Keratinocyte (primary cell): ENCODE results near the gene IMPDH1.

Experiments used
- EZH2 ChIP-seq: IDR thresholded peaks from one replicate; pipeline ENCODE4 v1.6.1; 2012; ENCODE audit warnings: inconsistent platforms, mild to moderate bottlenecking, low read length, moderate library complexity
- TF ChIP-seq, protein P1 (sequence below), 3 experiments: IDR thresholded peaks in 1 of 3; conservative IDR thresholded peaks in 1 of 3; optimal IDR thresholded peaks in 1 of 3; 2 replicates in 2 of 3; 3 replicates in 1 of 3; pipeline versions ENCODE3 to v1.5.1; 2011; ENCODE audit warnings: low read length in 3 of 3, mild to moderate bottlenecking in 3 of 3, moderate library complexity in 2 of 3, control low read depth in 1 of 3, inconsistent platforms in 1 of 3; ENCODE audit not compliant: insufficient read depth in 2 of 3; ENCODE audit errors: extremely low read depth in 1 of 3

DNA sequence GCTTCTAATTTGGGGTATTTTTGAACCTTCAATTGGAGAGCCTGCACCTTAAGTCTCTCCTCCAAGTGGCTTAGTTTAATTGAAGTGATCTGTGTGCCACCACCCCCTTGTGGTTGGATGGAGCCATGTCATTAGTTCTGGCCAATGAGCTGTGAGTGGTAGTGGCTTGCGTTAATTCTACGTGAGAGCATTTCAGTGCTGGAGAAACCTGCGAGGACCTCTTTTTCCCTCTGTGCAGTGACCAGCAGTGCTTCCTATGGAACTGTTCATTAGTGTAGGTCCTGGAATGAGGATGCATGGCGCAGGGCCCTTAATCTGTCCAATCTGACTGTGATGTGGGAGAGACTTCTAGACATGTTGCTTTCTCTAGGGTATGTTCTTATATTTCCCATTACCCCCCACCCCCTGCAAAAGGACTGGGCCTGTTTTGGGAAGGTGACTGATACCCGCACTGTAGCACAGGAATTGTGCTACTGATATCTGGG lies 49.7 kb upstream of the IMPDH1 start:
- TF ChIP-seq, protein P1, sequence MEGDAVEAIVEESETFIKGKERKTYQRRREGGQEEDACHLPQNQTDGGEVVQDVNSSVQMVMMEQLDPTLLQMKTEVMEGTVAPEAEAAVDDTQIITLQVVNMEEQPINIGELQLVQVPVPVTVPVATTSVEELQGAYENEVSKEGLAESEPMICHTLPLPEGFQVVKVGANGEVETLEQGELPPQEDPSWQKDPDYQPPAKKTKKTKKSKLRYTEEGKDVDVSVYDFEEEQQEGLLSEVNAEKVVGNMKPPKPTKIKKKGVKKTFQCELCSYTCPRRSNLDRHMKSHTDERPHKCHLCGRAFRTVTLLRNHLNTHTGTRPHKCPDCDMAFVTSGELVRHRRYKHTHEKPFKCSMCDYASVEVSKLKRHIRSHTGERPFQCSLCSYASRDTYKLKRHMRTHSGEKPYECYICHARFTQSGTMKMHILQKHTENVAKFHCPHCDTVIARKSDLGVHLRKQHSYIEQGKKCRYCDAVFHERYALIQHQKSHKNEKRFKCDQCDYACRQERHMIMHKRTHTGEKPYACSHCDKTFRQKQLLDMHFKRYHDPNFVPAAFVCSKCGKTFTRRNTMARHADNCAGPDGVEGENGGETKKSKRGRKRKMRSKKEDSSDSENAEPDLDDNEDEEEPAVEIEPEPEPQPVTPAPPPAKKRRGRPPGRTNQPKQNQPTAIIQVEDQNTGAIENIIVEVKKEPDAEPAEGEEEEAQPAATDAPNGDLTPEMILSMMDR (optimal IDR thresholded peaks at IDR 0.05 in 1 of 3, IDR thresholded peaks at IDR 0.05 in 1 of 3, conservative IDR thresholded peaks at IDR 0.05 in 1 of 3; ENCODE audit: extremely low read depth in 1 of 3, insufficient read depth in 2 of 3, low read length in 3 of 3): peak; percentile 72 to 83 (median 80)
- no peak for TF ChIP-seq EZH2
